ENCODE results near the gene IGSF6. TPM values are rescaled to one million over a fixed set of nuclear protein-coding genes. Genes with fewer than 3 reads are reported as not detected.

IGSF6 gene
- total and polyA plus RNA-seq, 2 of the 8 experiments (the other 6 are each of a cell fraction or from before 2014, with no cell fraction given) = not detected

GRCh38 chr16:21641916-21642315 is 10.5 kb downstream of the IGSF6 start:
- no peak for FAIRE-seq
- no peak overlapping the region for H3K4ac ChIP-seq (replicated peaks; ENCODE audit: insufficient read length, low read depth, low read length)
- H2BK15ac ChIP-seq (ENCODE audit: low read length) = no peak overlapping the region
- no peaks in the 10 kb centered on the region for H3K4me1 ChIP-seq (replicated peaks in 1 of 4; ENCODE audit: control insufficient read depth in 3 of 4, insufficient read depth in 4 of 4, low read length in 3 of 4)
- H3K4me3 ChIP-seq (ENCODE audit: extremely low read depth in 1 of 4, insufficient read depth in 2 of 4, low read depth in 3 of 4, low read length in 4 of 4) = no peak overlapping the region
- no peak overlapping the region for H4K5ac ChIP-seq (ENCODE audit: insufficient read length, low read depth, low read length)
- no peak overlapping the region for H3K14ac ChIP-seq (ENCODE audit: insufficient read length)
- no peak overlapping the region for H3K56ac ChIP-seq (replicated peaks; ENCODE audit: insufficient read length, low read depth, low read length)
- peaks cover 2% of the 10 kb centered on the region; the same call in 1 of the 2 replicates for H3K79me1 ChIP-seq (ENCODE audit: low read depth, low read length)
- H2BK12ac ChIP-seq (ENCODE audit: low read depth, low read length) = no peak overlapping the region
- no peak for DNase-seq (ENCODE audit: low read depth in 1 of 2, low spot score in 2 of 2)
- H3K23ac ChIP-seq (ENCODE audit: insufficient read length) = no peak overlapping the region
- H3K23me2 ChIP-seq (ENCODE audit: low read depth, low read length) = no peaks in the 10 kb centered on the region
- no peak overlapping the region for H2AK5ac ChIP-seq (ENCODE audit: low read depth, low read length)
- peaks cover 0 to 3% (median 0%) of the 10 kb centered on the region in 4 experiments; a peak in 2 of 8 replicates for H3K36me3 ChIP-seq (ENCODE audit: control insufficient read depth in 2 of 4, insufficient read depth in 4 of 4, low read length in 3 of 4)
- H3K79me2 ChIP-seq (ENCODE audit: control insufficient read depth in 1 of 2, insufficient read depth in 2 of 2, low read length in 2 of 2) = peaks cover 0 to 7% of the 10 kb centered on the region in 2 experiments; a peak in 1 of 4 replicates
- no peaks in the 10 kb centered on the region for H3K9me3 ChIP-seq (ENCODE audit: insufficient read depth in 2 of 2, low read depth in 1 of 2, low read length in 1 of 2)
- H2BK5ac ChIP-seq (ENCODE audit: low read depth, low read length) = no peak overlapping the region
- H3K18ac ChIP-seq (ENCODE audit: extremely low read depth, low read length) = no peak overlapping the region
- CTCF ChIA-PET (ENCODE audit: partially characterized antibody) = interaction anchor here (0.7 to 4.5 kb wide), 7 partner anchors 12 to 79 kb away, joined by 3 to 26 read pairs (median 5); partner anchors contain the start of gene OTOA
- no peak overlapping the region for H2BK20ac ChIP-seq (ENCODE audit: low read length)
- H3K9ac ChIP-seq (replicated peaks in 1 of 4; ENCODE audit: extremely low read depth in 1 of 4, low read depth in 3 of 4, low read length in 3 of 4) = no peak overlapping the region
- H3K4me2 ChIP-seq (ENCODE audit: insufficient read depth in 1 of 2, low read depth in 2 of 2, low read length in 2 of 2) = no peak overlapping the region
- H4K20me1 ChIP-seq (replicated peaks in 1 of 2; ENCODE audit: control insufficient read depth in 1 of 2, insufficient read depth in 2 of 2, low read length in 2 of 2) = no peaks in the 10 kb centered on the region
- H3K27ac ChIP-seq (ENCODE audit: low read depth, low read length) = no peak overlapping the region
- no peak overlapping the region for H4K91ac ChIP-seq (replicated peaks; ENCODE audit: insufficient read length, low read length)
- POLR2A ChIA-PET (ENCODE audit: partially characterized antibody) = no interaction called here
- 88% methylated on average over 6 of the region's 6 CpGs; no CpG with 5 or more reads in 1 of the 2 experiments for WGBS, 2 experiments (ENCODE audit: extremely low coverage in 1 of 2, insufficient coverage in 1 of 2, insufficient read length in 1 of 2, insufficient replicate concordance in 2 of 2, low coverage in 1 of 2, low lambda C conversion rate in 2 of 2, missing lambda C conversion rate in 1 of 2)
- no peak overlapping the region for H2AFZ ChIP-seq (ENCODE audit: low read length)
- H3K27me3 ChIP-seq (replicated peaks in 1 of 4; ENCODE audit: control insufficient read depth in 3 of 4, extremely low read depth in 1 of 4, insufficient read depth in 3 of 4, low read length in 3 of 4) = no peaks in the 10 kb centered on the region
- H4K8ac ChIP-seq (ENCODE audit: extremely low read depth, insufficient read depth, low read length) = no peak overlapping the region
- H2BK120ac ChIP-seq (replicated peaks; ENCODE audit: low read depth, low read length) = no peak overlapping the region
- no peak for TF ChIP-seq CEBPB (IDR thresholded peaks at IDR 0.05; ENCODE audit: low read depth, low read length)
- TF ChIP-seq EZH2 (IDR thresholded peaks at IDR 0.05; ENCODE audit: low read depth, low read length, severe bottlenecking) = no peak
- no peak for TF ChIP-seq EP300 (IDR thresholded peaks at IDR 0.05; ENCODE audit: borderline replicate concordance in 1 of 2, low read depth in 2 of 2, low read length in 2 of 2)
- TF ChIP-seq YY1 (IDR thresholded peaks at IDR 0.05; ENCODE audit: low read depth, low read length) = no peak
- TF ChIP-seq RNF2 (IDR thresholded peaks at IDR 0.05; ENCODE audit: borderline replicate concordance, low read depth, low read length, missing control alignments, poor library complexity, severe bottlenecking) = no peak
- no peak for TF ChIP-seq CTBP2 (IDR thresholded peaks at IDR 0.05; ENCODE audit: borderline replicate concordance, insufficient read depth, insufficient read length, low read length)
